Vagina (tissue), 2 donors: ENCODE data around the gene ADAMTS18.

Experiments
- POLR2A ChIP-seq, 2 donors: fragments of 450-650 bp; IDR thresholded peaks; one replicate each; pipeline ENCODE4 v1.6.1; 2017; ENCODE audit warnings: antibody characterized with exemption in 2 of 2, mild to moderate bottlenecking in 2 of 2, moderate library complexity in 2 of 2
- POLR2AphosphoS5 ChIP-seq, 2 donors: sonication (generic); formaldehyde crosslinking; IDR thresholded peaks; one replicate each; pipeline ENCODE4 v1.9.0; 2017; ENCODE audit warnings: antibody characterized with exemption in 2 of 2, mild to moderate bottlenecking in 2 of 2, low read depth in 1 of 2; ENCODE audit not compliant: insufficient read depth in 1 of 2
- TF ChIP-seq, protein P1 (sequence below), 3 experiments: fragments of 450-650 bp in 2 of 3; fragments of 200-600 bp in 1 of 3; sonication (generic) in 1 of 3; IDR thresholded peaks; one replicate each; pipeline ENCODE4 v1.5.1; 2017 to 2019; ENCODE audit warnings: antibody characterized with exemption in 3 of 3, mild to moderate bottlenecking in 2 of 3, moderate library complexity in 2 of 3

DNA sequence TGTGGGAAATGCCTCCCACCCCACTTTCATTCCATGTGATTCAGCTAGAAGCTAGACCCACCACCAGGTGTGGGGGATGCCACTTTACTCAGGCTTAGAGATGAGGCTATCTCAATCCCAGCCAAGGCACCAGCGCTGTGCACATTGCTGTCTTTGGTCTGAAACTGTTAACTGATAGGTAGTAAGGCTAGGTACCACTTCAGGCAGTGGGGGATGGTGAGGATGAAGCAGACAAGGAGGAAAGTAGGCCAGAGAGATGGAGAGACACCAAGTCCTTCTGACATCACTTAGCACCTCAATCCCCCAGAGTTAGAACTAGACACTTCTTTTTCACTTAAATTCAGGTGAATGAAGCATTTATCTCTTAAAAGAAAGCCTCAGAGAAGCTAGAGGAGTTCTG, 35.8 kb downstream of the ADAMTS18 start:
- TF ChIP-seq, protein P1, sequence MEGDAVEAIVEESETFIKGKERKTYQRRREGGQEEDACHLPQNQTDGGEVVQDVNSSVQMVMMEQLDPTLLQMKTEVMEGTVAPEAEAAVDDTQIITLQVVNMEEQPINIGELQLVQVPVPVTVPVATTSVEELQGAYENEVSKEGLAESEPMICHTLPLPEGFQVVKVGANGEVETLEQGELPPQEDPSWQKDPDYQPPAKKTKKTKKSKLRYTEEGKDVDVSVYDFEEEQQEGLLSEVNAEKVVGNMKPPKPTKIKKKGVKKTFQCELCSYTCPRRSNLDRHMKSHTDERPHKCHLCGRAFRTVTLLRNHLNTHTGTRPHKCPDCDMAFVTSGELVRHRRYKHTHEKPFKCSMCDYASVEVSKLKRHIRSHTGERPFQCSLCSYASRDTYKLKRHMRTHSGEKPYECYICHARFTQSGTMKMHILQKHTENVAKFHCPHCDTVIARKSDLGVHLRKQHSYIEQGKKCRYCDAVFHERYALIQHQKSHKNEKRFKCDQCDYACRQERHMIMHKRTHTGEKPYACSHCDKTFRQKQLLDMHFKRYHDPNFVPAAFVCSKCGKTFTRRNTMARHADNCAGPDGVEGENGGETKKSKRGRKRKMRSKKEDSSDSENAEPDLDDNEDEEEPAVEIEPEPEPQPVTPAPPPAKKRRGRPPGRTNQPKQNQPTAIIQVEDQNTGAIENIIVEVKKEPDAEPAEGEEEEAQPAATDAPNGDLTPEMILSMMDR (IDR thresholded peaks at IDR 0.05) = no peak
- no peak for TF ChIP-seq POLR2A (IDR thresholded peaks at IDR 0.05)
- no peak for TF ChIP-seq POLR2AphosphoS5 (IDR thresholded peaks at IDR 0.05; ENCODE audit: insufficient read depth in 1 of 2, low read depth in 1 of 2)
